Neutrophil (primary cell): Measurements from ENCODE around the gene UBL5.

Experiments
- H3K27ac ChIP-seq: fragments of 200-600 bp; sonication (generic); 2 replicates; pipeline ENCODE4 v1.5.1; 2016; ENCODE audit warnings: mild to moderate bottlenecking, moderate library complexity
- H3K27me3 ChIP-seq: fragments of 200-600 bp; sonication (generic); 2 replicates; pipeline ENCODE4 v1.6.0; 2016; ENCODE audit warnings: mild to moderate bottlenecking
- H3K36me3 ChIP-seq: fragments of 200-600 bp; sonication (generic); 2 replicates; pipeline ENCODE4 v1.5.1; 2017
- H3K4me1 ChIP-seq, 2 experiments: fragments of 200-600 bp in 1 of 2; sonication (generic) in 1 of 2; 1 replicate in 1 of 2; 2 replicates in 1 of 2; pipeline versions ENCODE4 v1.5.1 to v1.6.1; 2013 to 2016; ENCODE audit warnings: low read depth in 1 of 2, low read length in 1 of 2, mild to moderate bottlenecking in 1 of 2, moderate library complexity in 1 of 2; ENCODE audit not compliant: control insufficient read depth in 1 of 2, insufficient read depth in 1 of 2
- H3K4me3 ChIP-seq, 2 experiments: fragments of 200-600 bp in 1 of 2; sonication (generic) in 1 of 2; 1 replicate in 1 of 2; 2 replicates in 1 of 2; pipeline ENCODE4 v1.5.1; 2013 to 2016; ENCODE audit warnings: low read depth in 1 of 2, low read length in 1 of 2, mild to moderate bottlenecking in 1 of 2, moderate library complexity in 1 of 2
- H3K9me3 ChIP-seq: fragments of 200-600 bp; sonication (generic); 2 replicates; pipeline ENCODE4 v1.5.1; 2016
- TF ChIP-seq, protein P1 (sequence below): fragments of 200-600 bp; sonication (generic); IDR thresholded peaks from 2 replicates; pipeline ENCODE4 v1.5.1; 2016; ENCODE audit warnings: antibody characterized with exemption

UBL5 gene

GRCh38 chr19:9793071-9793591, 34.6 kb upstream of the UBL5 start:
- no peaks in the 10 kb centered on the region for H3K27me3 ChIP-seq
- H3K36me3 ChIP-seq, result no peaks in the 10 kb centered on the region
- TF ChIP-seq, protein P1, sequence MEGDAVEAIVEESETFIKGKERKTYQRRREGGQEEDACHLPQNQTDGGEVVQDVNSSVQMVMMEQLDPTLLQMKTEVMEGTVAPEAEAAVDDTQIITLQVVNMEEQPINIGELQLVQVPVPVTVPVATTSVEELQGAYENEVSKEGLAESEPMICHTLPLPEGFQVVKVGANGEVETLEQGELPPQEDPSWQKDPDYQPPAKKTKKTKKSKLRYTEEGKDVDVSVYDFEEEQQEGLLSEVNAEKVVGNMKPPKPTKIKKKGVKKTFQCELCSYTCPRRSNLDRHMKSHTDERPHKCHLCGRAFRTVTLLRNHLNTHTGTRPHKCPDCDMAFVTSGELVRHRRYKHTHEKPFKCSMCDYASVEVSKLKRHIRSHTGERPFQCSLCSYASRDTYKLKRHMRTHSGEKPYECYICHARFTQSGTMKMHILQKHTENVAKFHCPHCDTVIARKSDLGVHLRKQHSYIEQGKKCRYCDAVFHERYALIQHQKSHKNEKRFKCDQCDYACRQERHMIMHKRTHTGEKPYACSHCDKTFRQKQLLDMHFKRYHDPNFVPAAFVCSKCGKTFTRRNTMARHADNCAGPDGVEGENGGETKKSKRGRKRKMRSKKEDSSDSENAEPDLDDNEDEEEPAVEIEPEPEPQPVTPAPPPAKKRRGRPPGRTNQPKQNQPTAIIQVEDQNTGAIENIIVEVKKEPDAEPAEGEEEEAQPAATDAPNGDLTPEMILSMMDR, result no peak
- peak overlapping the region; percentile 67 to 91 for H3K4me3 ChIP-seq
- no peaks in the 10 kb centered on the region for H3K9me3 ChIP-seq
- H3K27ac ChIP-seq, result peak overlapping the region; percentile 94
- H3K4me1 ChIP-seq, result peaks cover 16 to 25% of the 10 kb centered on the region in 2 experiments

DNA sequence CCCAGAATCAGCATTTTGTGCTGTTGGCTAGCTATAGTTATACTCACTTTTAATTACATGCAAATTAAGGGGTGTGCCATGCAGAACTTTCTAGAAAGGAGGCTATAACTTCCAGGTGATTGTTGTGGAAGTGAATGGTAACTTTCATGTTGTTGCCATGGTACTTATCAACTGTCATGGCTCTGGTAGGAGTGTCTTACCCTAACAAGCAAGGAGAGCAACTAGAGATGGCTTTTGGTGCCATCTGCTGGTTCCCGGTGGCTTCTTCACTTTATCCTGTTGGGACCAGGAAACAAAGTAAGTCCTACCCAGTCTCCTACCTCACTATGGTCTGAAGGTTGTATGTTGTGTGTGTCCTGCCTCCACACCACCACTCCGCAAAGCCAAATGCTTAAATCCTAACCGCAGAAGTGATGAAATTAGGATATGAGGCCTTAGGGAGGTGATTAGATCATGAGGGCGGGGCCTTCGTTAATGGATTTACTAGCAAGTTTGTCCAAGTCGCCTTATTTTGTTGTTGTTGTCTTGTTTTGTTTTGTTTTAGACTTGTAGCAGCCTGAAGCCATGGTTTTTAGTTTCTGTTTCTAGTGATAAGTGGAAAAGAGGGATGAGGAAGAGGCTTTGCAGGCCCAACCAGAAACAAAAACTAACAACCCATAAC, 31.5 kb upstream of the UBL5 start:
- Histone ChIP-seq H3K36me3 (no peaks in the 10 kb centered on the region), H3K4me3 (no peak overlapping the region), H3K27me3 (no peaks in the 10 kb centered on the region), H3K27ac (peak overlapping the region; percentile 44), H3K4me1 (peaks cover 21 to 31% of the 10 kb centered on the region in 2 experiments), H3K9me3 (no peaks in the 10 kb centered on the region)
- TF ChIP-seq, protein P1, result peak; percentile 88

- Histone ChIP-seq H3K4me3 (no peak overlapping the region), H3K27ac (peak overlapping the region; percentile 31), H3K36me3 (no peaks in the 10 kb centered on the region), H3K4me1 (peaks cover 21 to 26% of the 10 kb centered on the region in 2 experiments), H3K27me3 (no peaks in the 10 kb centered on the region), H3K9me3 (no peaks in the 10 kb centered on the region)
- TF ChIP-seq, protein P1, result no peak
These were observed 29.8 kb upstream of the UBL5 start for GRCh38 chr19:9797871-9798270.

GRCh38 chr19:9799162-9799561, 28.6 kb upstream of the UBL5 start:
- TF ChIP-seq, protein P1, result no peak
- H3K27ac ChIP-seq, result no peak overlapping the region

GRCh38 chr19:9801976-9802375, 25.7 kb upstream of the UBL5 start:
- Histone ChIP-seq H3K9me3 (no peaks in the 10 kb centered on the region), H3K27ac (no peak overlapping the region), H3K4me1 (peaks cover 13 to 14% of the 10 kb centered on the region in 2 experiments), H3K36me3 (peaks cover 11% of the 10 kb centered on the region), H3K4me3 (no peak overlapping the region), H3K27me3 (no peaks in the 10 kb centered on the region)
- TF ChIP-seq, protein P1, result no peak

More at GRCh38 chr19:9799162-9799561, 28.6 kb upstream of the UBL5 start:
- Histone ChIP-seq H3K36me3 (no peaks in the 10 kb centered on the region), H3K9me3 (no peaks in the 10 kb centered on the region), H3K27me3 (no peaks in the 10 kb centered on the region), H3K4me3 (no peak overlapping the region), H3K4me1 (peaks cover 21 to 23% of the 10 kb centered on the region in 2 experiments)
